Ovary (tissue), 3 donors: ENCODE results near the gene MORN1.

Experiments
- CTCF ChIP-seq, 3 donors: fragments of 450-650 bp in 2 of 3; fragments of 200-600 bp in 1 of 3; IDR thresholded peaks; one replicate each; pipeline versions ENCODE4 v1.5.1 to v1.8.0; 2016 to 2022; ENCODE audit warnings: antibody characterized with exemption in 3 of 3, mild to moderate bottlenecking in 1 of 3
- EP300 ChIP-seq: sonication (generic); formaldehyde crosslinking; IDR thresholded peaks from one replicate; pipeline ENCODE4 v1.6.1; 2017; ENCODE audit warnings: antibody characterized with exemption
- donor health status: DM: no; HTN: no; CAD: no.

GRCh38 chr1:2394220-2394619 is 2.9 kb upstream of the MORN1 start:
- TF ChIP-seq CTCF (IDR thresholded peaks at IDR 0.05): no peak
- no peak for TF ChIP-seq EP300
